Measurements from ENCODE around the gene STK11IP.

The STK11IP gene

DNA sequence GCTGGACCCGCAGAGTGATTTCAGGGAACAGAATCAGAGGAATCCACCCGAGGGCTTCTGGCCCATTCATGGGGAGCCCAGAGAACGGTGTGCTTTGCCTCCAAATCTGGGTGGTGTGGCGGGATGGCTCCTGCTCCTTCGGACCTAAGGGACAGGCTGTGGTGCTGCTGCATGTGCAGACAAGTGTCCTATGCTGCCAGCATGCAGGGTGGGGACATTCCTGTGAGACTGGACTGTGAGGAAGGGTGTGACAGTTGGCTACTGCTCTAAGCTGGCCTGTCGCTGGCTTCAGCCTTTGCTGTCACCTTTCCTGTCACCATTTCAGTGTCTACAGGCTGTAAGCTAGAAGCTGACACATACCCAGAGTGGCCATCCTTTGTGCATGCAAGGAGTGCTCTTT lies 26.9 kb downstream of the STK11IP start:
- DNase-seq (ENCODE audit: low spot score) = no peak
- no peak for TF ChIP-seq CTCF (IDR thresholded peaks at IDR 0.05; ENCODE audit: extremely low read depth, missing control alignments)

- TF ChIP-seq CTCF (IDR thresholded peaks at IDR 0.05; ENCODE audit: extremely low read depth, missing control alignments) = no peak
- no peak for DNase-seq (ENCODE audit: low spot score)
Measured at GRCh38 chr2:219625179-219625578, 27.5 kb downstream of the STK11IP start.

DNA sequence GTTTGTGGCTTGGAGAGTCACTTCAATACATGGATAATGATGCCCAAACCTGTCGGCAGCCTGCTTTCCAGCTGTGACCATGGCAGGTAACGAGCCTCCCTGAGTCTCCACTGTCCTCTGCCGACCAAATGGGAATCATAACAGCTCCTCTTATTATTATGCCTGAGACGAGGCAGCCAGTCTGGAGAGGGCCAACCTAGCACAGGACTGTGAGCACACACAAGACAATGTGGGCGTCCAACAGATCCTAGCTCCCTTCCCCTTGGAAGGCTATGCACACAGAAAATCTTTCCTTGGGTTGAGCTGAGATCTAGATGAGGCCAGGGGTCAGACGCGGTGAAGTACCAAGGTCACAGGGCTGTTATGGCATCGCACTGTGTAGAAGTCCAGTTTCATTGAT lies 28.9 kb downstream of the STK11IP start:
- no peak for TF ChIP-seq CTCF (IDR thresholded peaks at IDR 0.05; ENCODE audit: extremely low read depth, missing control alignments)
- DNase-seq (ENCODE audit: low spot score) = no peak

DNA sequence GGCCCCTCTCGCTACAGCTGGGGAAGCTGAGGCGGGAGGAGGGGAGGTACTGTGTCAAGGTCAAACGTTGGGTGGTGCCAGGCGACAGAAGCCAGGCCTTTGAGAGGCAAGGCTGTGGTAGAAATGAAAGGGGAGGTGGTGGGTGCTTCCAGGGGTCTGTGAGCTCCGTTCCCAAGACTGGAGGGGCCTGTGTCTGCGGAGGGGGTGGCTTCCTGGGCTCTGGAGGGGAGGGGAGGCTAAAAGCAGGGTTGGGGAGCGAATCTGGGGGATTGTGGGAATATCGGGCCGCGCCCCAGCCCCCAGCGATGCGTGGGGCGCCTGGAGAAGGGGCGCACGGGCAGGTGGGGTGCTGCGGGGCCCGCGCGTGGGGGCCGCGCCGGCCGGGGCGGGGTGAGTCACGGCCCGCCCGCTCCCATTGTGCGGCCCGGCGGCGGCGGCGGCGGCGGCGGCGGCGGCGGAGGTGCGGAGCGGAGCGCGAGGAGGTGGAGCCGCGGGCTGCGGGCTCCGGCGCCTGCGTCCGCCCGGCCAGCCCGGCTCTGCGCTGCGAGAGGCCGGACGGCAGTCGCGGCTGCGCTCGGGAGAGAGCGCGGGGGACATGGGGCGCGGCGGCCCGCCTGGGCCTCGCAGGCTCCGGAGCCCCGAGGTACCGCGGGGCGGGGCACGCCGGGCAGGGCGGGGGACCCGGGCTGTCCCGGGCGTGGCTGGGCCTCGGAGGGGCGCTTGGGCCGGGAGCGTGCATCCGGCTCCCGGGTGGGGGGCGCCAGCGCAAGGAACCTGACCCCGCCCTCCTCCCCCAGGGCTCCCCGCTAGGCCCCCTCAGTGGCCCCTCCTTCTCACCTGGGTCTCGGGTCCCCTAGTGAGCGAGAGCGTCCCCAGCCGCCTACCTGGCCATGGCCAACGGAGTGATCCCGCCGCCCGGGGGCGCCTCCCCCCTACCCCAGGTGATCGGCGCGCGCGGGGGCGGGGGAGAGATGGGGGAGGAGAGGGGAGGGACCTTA lies 29.7 kb downstream of the STK11IP start, which contains the start of gene SLC4A3:
Gene SLC4A3 (plus strand): TSS at position 528 of the 998 bp plus-strand sequence. CDS start 363 bp downstream, at position 891.
- TF ChIP-seq CTCF (IDR thresholded peaks at IDR 0.05; ENCODE audit: extremely low read depth, missing control alignments) = no peak
- peak; percentile 69 for DNase-seq (ENCODE audit: low spot score)

DNA sequence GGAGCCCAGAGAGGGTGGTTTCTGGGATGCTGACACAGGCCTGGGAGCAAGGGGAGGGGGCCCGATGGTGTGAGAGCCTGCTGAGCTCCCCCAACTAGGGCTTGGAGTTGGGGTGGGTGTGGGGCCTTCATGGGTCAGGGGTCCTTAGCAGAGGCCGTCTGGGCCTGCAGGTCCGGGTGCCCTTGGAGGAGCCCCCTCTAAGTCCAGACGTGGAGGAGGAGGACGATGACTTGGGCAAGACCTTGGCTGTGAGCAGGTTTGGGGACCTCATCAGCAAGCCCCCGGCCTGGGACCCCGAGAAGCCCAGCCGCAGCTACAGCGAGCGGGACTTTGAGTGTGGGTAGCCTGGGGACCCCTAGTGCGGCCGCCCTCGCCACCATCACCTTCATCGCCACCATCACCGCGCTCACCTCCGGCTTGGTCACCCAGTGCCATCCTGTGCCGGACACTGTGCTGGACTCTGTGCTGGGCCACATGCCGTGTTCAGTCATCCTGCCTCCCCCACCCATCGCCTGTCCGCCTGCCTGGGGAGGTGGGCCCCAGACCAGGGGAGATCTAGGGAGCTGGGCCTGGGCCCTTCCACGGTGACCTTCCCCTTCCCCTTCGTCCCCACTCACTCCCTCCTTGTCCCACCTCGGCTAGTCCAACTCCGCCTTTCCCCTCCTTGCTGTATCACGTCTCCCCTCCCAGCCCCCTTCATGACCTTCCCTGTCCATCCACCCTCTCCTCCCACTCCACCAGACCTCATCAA lies 30.8 kb downstream of the STK11IP start:
- DNase-seq (ENCODE audit: low spot score) = no peak
- no peak for TF ChIP-seq CTCF (IDR thresholded peaks at IDR 0.05; ENCODE audit: extremely low read depth, missing control alignments)

DNA sequence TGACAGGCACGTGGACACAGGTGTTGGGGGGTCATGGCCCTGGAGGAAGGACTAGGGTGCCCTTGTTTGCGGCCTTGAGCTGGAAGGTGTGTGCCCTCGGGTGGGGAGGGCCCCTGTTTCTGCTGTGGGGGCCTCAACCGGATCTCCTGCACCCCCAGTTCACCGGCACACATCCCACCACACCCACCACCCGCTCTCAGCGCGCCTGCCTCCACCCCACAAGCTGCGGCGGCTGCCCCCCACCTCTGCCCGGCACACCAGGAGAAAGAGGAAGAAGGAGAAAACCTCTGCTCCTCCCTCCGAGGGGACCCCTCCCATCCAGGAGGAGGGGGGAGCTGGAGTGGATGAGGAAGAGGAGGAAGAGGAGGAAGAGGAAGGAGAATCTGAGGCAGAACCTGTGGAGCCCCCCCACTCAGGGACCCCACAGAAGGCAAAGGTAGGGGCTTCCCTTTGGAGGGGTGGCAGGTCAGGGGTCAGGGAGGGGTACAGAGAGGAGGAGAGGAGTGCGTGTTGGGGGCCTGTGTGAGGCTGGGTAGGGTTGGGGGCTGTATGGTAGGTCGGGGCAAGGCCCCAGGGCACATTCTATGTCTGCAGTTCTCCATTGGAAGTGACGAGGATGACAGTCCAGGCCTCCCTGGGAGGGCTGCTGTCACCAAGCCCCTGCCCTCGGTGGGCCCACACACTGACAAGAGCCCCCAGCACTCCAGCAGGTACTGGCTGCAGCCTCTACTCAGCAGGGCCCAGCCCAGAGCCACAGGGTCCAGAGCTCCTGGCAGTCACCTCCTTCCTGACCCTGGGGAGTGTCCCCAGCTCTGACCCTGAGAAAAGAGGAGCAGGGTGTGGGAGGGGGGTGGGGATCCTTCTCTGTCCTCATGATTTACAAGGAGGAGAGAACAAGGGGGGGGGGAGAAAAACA lies 31.6 kb downstream of the STK11IP start:
- no peak for DNase-seq (ENCODE audit: low spot score)
- TF ChIP-seq CTCF (IDR thresholded peaks at IDR 0.05; ENCODE audit: extremely low read depth, missing control alignments) = no peak

Measured in GM20000 (cell line).